NOMO-1 treated with dmso at 0.1 percent for 144 hours (cell line): Measurements from ENCODE around the gene PSD2.
A peak's percentile ranks its signal among the peaks of the same experiment; 100 is the strongest.

Experiments
- DNase-seq: peaks from one replicate; lab custom pipeline; 2025; ENCODE audit not compliant: unreplicated experiment; lab: John Stamatoyannopoulos, UW

Gene PSD2

DNA sequence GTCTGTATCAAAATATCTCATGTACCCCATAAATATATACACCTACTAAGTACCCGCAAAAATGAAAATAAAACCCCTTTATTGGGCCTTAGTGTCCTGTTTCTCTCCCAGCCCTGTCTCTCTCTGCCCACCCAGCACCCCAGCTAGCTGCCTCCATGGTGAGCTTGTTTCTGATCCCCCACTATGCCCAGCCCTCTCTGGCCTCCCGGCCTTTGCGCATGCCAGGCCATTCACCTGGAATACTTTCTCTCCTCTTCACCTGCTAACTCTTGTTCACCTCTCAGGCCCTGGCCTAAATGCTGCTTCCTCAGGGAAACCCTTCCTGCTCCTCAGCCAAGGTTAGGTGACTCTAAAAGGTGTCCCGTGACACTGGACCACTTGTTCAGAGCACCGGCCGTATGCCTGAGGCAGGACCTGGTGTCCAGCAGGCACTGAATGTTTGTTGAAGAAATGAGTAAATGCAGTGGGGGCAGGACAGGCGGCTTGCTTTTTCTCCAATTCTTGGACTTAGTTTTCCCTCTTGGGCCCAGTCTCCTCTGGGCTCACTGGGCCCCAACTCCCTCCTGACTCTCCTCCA is 58.5 kb downstream of the PSD2 start:
- DNase-seq, result no peak

DNA sequence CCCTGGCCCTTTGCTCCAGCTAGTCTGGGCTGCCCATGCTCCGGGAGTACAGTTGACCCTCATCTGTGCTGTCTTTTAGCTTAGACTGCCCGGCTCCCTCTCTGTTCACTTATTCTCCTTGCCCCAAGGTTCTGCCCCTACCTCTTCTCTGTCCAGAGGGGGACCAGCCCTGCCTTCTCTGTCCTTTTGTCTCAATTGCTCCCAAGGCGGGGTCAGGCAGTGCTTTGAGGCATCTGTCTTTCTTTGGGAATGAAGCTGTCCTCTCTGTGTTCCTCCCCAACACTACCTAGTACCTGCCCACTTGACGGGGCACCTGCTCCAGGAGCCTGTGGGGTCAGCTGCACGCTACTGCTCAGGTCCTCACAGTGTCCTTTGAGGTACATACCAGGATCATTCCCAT is 59.3 kb downstream of the PSD2 start:
- no peak for DNase-seq

DNA sequence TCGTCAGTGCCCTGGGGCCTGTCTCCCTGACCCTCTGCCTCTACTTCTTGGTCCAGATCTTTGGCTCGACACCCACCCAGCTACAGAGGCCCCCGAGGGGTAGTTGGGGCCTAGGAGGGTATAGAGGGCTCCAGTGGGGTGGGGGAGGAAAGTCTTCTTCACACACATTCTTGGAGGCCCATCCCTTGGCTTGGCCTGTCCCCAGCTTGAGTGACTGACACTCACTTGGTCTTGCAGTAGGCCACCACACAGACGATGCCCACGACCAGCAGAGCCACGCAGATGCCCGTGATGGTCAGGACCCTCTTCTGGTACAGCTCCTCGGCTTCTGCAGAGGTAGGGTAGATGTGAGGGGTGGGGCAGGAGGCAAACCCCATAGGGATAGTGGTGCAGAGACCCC is 59.8 kb downstream of the PSD2 start:
- no peak for DNase-seq

DNA sequence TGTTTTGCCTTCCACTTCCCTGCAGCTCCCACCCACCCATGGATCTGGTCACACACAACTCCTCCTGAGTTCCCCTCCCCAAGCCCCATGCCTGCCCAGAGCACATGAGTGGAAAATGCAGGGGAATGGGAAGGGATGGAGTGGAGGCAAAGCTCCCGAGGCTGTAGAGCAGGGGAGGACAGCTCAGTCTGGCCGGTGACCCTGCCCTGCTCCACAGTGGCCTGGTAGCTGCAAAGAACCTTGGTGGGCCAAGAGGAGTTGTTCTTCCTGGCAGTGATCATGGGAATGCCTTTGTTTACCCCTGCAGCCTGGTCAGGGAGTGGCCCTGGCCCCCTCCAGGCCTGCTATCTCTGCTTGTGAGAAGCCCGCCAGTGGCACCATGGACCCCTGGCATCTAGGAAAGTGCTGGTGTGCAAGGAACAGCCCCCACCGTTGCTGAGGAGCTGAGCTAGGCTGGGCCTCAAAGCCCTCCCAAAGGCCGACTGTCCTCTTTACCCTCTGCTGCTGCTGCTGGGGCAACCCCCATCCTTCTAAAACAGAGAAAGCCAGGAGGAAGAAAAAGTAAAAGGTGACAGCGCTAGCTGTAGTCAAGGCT is 60.4 kb downstream of the PSD2 start:
- no peak for DNase-seq

DNA sequence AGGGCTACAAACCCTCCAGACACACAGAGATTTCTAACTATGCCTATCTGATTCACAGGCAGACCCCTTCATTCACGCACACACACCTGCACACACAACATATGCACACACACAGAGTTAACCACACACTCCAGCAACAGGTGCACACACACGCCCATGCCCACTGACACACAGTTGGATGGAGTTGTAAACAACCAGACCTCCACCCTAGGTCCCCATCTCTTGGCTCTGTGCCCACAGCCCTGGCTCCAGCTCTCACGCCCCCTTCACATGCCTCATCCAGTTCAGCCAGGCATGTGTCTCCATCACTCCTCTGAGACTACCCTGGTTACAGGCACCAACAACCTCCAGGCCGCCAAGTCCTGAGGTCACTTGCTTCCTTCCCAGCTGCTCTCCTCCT is 61.1 kb downstream of the PSD2 start:
- DNase-seq, result no peak

DNA sequence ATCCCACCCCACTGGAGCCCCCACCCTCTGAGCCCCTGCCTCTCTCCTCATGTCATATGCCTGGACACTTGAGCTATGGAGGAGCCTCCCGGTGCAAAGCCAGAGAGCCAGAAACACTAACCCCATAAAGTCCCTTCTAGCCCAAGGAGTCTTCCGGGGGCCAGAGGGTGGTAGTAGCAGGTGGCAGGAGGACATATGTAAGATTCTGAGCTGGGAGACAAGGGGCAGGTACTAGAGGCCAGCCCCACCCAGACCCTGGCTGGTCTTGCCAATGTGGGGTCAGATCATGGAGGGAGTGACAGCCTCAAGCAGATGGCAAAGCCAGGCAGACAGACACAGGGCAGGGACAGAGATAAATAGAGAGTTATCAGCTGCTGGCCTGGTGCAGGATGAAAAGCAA is 63.4 kb downstream of the PSD2 start:
- no peak for DNase-seq

DNA sequence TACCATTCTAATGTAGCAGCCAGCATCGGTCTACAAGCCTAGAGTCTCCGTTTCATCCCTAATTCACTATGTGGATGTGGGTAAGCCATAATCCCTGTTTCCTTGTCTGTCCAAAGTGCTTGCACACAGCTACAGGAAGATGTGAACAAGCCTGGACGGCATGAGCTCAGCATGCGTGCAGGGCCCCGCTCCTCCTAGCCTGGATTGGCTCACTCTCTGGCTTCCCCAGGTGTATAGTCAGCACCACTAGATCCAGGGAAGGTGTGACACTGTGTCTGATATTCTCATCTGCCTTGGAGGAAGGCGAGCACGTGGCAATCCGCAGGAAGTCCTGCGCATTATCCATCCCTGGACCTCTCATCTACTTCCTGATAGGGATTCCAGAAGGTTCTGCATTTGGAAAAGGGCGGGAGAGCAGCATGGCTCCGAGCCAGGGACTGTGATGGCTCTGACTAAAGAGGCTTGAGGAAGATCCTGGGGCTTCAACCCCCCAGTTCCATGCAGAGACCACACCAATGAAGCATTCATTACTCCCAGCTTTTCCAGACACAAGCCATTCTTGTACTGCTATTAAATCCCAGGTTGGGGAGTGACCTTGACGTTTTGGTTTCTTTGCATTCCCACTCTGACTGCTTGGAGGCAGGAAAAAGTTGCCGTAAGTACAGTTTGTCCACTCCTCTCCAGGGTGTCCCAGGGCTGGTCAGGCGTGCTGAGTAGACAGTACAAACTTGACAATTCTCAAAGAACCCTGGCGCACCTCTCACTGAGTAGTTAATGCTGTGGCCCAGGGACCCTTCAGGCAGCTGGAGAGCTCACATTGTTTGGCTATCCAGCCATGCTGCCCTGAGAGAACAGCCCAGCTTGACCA is 65.6 kb downstream of the PSD2 start:
- no peak for DNase-seq

DNA sequence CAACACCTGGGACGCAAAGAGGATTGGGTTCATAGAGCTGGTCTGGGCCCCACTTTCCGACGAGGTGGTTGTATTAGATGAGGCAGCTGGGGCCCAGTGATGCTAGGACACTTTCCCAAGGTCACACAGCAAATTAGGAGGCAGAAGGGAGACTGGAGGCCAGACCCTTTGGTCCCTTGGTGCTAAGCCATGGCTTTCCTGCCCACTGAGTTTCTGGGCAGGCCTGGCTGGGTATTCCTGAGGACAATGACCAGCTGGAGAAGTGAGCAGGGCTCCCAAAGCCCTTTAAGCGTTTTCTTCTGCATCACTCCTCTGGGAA is 66.2 kb downstream of the PSD2 start:
- DNase-seq, result no peak

DNA sequence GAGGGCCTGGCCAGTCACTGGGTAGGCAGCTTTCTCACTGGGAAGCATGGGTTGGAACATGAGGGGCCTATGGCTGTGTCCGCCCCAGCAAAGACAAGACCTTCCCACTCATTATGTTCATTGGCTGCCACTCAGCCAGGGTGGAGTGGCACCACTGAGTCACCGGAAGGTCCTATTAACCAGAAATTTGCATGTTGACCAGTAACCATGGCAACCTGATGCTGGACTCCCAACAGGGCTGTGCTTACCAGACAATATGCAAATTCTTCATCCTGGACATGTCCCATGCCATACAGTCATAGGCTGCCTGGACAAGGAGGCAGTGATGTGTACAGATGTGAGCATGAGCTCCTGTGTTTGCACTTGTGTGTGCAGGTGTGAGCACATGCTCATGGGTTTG is 66.7 kb downstream of the PSD2 start:
- DNase-seq, result no peak

DNA sequence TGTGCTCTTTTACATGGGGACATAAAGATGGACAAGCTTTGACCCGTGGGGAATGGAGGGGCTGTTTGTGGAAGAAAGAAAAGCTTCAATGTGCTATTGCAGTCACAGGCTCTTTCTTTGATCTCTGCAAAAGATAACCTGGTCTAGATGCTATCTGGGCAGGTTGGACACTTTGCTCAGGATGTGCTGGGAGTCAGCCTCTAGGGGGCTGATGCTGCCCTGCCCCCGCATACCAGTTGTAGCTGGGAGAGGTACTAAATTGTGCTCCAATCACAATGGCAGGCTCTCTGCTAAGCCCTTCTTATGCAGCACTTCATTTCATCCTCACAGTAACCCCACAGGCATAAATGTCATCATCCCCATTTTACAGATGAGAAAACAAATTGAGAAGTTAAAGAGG is 67.2 kb downstream of the PSD2 start:
- no peak for DNase-seq

DNA sequence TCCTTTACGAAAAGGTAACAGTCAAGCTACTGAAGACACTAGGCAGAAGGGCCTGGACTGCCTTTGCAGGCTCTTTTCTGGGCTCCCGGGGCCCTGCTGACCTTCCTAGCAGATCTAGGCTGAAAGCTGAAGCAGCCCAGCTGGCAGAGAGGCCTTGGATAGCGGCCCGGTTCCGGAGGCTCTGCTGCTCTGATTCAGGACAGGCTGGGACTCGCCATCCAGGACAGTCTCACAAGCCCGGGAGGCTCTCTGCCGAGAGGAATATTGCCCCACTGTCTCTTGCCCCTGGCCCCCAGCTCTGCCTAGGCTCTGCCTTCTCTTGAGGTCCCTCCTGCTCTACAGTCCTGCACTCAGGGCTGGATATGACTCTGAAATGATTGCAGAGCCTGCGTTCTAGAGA is 67.8 kb downstream of the PSD2 start:
- DNase-seq, result no peak

DNA sequence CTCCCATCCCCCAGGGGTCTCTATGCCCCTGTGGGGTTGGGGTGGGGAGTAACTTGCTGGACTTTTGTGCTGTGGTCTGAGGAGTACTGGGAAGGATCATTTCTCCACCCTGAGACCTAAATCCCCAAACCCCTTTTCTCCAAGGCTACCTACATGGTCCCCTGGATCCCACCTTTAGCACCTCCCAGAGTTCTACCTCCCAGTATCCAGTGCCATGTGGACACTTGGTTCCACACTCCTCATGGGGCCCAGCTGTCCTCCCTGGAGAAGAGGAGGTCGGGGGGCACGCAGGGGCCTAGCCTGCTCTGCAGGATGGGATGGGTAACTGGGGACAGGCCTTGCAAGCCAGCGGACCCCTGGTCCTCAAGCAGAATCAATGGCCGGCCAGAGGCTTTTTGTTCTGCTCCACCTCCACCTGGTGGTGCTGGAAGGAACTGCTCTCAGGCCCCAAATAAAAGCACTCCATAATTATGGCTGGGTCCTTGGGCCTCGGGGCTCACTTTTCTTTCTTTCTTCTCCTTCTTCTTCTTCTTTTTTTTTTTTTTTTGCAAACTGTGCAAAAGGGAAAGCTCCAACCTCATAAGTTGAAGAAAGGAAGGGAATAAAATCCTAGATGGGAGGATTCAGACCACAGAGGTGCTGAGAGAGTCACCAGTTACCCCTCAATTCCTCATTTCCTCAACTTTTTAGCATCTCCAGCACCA is 68.4 kb downstream of the PSD2 start:
- peak; percentile 11 for DNase-seq

DNA sequence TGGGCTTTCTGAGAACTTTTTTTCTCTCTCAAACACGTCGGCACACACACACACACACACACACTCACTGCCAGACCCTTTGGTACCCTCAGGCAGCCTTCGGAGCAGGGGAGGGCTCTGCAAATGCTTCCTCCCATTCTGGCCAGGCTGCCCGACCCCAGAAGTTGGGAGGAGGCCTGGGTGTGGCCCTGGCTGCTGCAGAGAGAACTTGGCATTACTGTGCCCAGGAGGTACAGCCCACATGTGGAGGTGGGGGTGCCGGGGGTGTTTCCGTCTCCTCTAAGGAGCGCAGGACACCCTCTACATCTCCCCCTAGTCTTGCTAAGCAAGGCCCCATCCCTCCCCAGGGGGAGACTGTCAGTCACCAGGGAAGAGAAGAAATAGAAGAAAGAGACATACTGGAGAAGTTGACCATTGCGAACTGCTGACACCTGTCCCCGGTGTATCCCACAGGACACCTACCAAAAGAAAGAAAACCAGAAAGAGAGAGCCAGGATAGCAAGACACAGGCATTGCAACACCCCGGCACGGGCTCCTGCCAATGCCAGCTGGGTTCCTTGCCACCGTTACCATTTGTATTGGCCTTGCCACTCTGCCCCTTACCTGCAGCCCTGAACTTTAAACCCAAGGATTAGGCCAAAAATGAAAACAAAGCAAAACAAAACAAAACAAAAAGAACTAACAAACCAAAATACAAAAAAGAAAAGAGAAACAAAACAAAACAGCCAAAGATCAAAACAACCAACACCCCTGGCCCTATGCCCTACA is 69.3 kb downstream of the PSD2 start:
- no peak for DNase-seq

DNA sequence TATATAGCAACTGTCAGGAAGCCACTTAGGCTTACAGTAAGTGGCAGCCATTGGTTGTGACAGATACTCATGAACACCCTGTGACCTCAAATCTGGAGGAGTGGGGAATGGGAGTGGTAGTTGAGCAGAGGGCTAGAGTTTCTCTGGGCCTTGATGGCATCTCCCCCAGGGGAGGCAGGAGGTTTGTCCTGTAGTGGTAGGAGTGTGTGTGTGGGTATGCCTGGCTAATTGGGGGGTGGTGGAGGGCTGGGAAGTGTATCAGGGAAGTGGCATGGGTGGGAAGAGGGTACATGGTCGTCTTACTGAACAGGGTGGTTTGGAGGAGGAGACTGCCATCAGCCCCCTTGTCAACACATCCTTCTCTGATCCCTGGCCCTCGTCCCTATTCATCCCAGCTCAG is 71.5 kb downstream of the PSD2 start:
- no peak for DNase-seq

DNA sequence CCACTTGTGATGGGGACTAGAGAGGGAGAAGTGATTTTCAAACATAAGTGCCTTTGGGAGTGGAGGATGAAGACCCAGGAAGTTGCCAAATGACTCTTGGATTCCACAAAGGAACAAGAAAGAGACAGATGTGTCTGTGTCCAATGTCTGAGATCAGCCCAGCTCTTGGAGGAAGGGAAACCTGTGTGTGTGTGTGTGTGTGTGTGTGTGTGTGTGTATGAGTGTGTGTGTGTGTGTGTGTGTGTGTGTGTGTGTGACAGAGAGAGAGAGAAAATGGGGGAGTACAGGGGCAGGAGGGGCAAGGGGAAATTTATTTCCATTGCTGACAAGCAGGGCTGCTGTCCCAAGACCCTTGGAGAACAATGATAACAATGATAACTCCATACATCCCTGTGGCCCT is 72.0 kb downstream of the PSD2 start:
- no peak for DNase-seq

DNA sequence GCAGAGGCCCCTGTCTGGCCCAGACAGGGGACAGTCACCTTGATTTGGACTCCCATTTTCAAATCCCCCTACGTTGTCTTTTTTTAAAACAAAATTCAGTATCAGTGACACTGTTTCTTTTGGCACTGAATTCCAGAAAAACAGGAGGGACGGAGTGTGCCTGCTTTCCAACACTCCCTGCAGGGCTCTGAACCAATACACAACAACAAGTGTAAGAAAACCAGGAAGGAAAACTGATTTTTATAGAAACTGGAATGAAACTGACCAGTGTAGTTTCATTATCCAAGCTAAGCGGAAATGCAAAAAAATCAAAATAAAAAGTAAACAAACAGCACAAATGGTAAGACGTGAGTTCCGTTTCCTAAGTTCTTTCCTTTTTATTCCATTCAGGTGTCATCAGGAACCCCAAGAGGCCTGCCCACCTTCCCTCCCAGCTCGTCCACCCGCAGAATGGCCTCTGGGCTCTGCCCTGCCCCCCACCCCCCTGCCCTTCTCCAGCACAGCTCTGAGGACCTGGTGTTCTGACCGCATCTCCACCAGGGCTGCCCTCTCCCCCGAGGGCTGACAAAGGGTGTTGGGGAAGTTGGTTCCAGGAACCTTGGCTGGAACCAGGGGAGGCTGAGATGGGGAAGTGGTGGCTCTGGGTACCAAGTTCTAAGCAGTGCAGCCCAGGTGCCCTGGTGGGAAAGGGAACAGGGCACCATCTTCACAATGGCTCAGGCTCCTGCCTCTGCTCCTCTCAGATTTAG is 73.6 kb downstream of the PSD2 start:
- DNase-seq, result no peak

DNA sequence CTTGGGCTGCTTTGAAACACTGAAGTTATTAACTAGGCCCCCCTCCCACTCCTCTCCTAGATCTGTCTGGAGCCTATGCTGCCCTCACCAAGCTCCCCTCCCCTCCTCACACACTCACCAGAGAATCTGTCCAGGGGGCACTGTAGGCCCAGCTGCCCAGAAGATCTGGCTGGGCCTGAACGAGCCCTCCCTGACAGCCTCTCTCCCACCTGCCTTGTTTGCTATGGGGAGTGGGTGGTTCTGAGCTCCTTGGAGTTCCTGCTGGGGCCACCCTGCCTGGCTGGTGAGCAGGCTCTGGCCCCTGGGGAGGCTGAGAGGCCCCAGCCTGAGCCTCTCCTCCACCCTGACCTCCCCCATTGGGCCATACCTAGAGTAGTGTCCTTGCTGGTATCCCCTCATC is 75.1 kb downstream of the PSD2 start:
- DNase-seq, result no peak

DNA sequence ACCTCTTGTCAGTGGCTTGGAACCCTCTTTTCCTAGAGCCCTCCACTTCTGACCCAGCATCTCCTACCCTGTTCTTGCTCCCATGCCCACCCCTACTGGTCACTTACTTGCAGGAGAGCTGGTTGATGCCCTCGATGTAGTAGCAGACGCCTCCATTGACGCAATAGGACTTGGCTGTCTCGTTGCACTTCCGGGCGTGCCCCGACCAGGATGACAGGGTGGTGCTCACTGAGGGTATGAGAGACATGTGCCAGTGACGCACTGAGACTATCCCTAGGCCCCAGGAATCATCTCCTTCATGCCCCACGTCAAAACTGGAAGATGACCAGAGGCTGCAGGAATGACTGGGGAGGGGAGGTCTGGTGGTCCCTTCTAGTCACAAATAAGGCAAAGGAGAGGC is 76.0 kb downstream of the PSD2 start:
- DNase-seq, result no peak

DNA sequence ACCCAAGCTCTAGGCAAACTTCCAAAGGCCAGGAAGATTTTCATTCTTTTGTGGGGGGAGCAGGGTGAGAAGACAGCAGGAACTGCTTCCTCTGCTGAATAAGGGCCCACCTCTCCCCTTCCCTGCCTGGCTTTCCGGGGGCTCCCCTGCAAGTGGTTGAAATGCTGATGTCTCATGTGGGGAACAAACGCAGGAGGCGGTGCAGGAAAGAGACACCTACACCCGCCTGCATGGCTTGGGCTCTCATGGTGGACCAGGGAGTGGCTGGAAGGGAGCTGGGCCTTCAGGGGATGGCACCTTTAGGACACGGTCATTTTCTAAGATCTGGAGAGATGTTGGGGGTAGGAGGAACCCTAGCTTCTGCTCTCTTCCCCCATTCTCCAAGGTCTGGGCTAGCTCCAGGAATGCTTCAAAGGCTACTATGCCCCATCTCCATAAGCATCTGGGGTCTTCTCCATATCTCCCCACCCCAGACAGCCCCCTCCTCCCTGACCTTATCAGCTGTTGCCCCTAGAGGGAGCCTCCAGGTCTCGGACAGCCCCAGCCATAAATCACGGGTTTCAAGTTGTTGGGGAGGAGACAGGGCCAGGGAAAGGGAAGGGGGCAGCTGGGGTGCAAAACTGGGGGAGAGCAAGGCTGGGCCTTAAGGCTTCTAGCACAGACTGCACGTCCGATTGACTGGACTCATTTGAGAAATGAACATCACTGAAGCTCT is 76.6 kb downstream of the PSD2 start:
- no peak for DNase-seq
